K562 (cell line): ENCODE results near the gene EGLN3.

Source experiments
- SIX5 ChIP-seq, 2 experiments: IDR thresholded peaks; 2 replicates each; pipeline ENCODE4 v1.6.1; 2011; ENCODE audit warnings: low read length in 2 of 2, borderline replicate concordance in 1 of 2, low read depth in 1 of 2, mild to moderate bottlenecking in 1 of 2, moderate library complexity in 1 of 2; ENCODE audit not compliant: insufficient read depth in 1 of 2
- ZBTB49 ChIP-seq: sonication (generic); formaldehyde crosslinking; IDR thresholded peaks from 2 replicates; pipeline ENCODE4 v1.8.0; 2022; ENCODE audit warnings: missing genetic modification reagents, mild to moderate bottlenecking, borderline replicate concordance
- ZNF24 ChIP-seq: fragments of 450-650 bp; IDR thresholded peaks from 2 replicates; pipeline ENCODE4 v1.6.1; 2016
- ZNF780A ChIP-seq: fragments of 250-450 bp; sonication (Bioruptor Pico); IDR thresholded peaks from 2 replicates; pipeline ENCODE4 v1.5.0; 2021; ENCODE audit warnings: mild to moderate bottlenecking

GRCh38 chr14:33931461-33931860 lies 19.4 kb downstream of the EGLN3 start:
- TF ChIP-seq ZNF24 = no peak
- TF ChIP-seq ZNF780A = no peak
- no peak for TF ChIP-seq ZBTB49 (CRISPR knock-in tag)
- no peak for TF ChIP-seq SIX5 (IDR thresholded peaks at IDR 0.05; ENCODE audit: borderline replicate concordance in 1 of 2, insufficient read depth in 1 of 2, low read depth in 1 of 2, low read length in 2 of 2)
